Ascending aorta (tissue), 2 donors: ENCODE data around the gene LRRC53. TPM values are rescaled to one million over a fixed set of nuclear protein-coding genes. Genes with fewer than 3 reads are reported as not detected.

Experiments used
- DNase-seq, 2 donors: peaks; one replicate each; pipeline ENCODE4 v3.0.0-alpha.2; 2019; ENCODE audit warnings: low spot score in 2 of 2
- H3K27ac ChIP-seq, 2 donors: fragments of 200-600 bp; sonication (generic); one replicate each; pipeline ENCODE4 v1.5.1; 2016 to 2017; ENCODE audit warnings: mild to moderate bottlenecking in 1 of 2
- H3K27me3 ChIP-seq: fragments of 200-600 bp; sonication (generic); one replicate; pipeline ENCODE4 v1.5.1; 2017
- H3K36me3 ChIP-seq, 2 donors: fragments of 200-600 bp; sonication (generic); one replicate each; pipeline ENCODE4 v1.5.1; 2016
- H3K4me1 ChIP-seq, 2 donors: fragments of 200-600 bp; sonication (generic); one replicate each; pipeline ENCODE4 v1.5.1; 2016 to 2017; ENCODE audit warnings: mild to moderate bottlenecking in 1 of 2
- H3K4me3 ChIP-seq, 2 donors: fragments of 200-600 bp; sonication (generic); one replicate each; pipeline ENCODE4 v1.5.1; 2016 to 2017; ENCODE audit warnings: mild to moderate bottlenecking in 1 of 2
- H3K9me3 ChIP-seq, 2 donors: fragments of 200-600 bp; sonication (generic); one replicate each; pipeline ENCODE4 v1.5.1; 2016
- CTCF ChIP-seq, 3 experiments: fragments of 200-600 bp in 2 of 3; fragments of 450-650 bp in 1 of 3; sonication (generic) in 2 of 3; IDR thresholded peaks; one replicate each; pipeline ENCODE4 v1.5.1; 2016 to 2019; ENCODE audit warnings: antibody characterized with exemption in 3 of 3, mild to moderate bottlenecking in 1 of 3, moderate library complexity in 1 of 3
- intact Hi-C: fragments of 100-400 bp; cut with DNase I; formaldehyde crosslinking; loops from one replicate; pipeline ENCODE4 v1.15.1; 2023
- total RNA-seq: library from RNA; depleted of rRNA; stranded (reverse); fragments of >200 nt; gene quantifications from one replicate; pipeline ENCODE4 v1.1.0, GENCODE V29; 2016

Gene LRRC53
- total RNA-seq, 1 donor from 2014 or later = not detected

- Histone ChIP-seq H3K4me1 (no peaks in the 10 kb centered on the region), H3K4me3 (no peak overlapping the region), H3K9me3 (no peaks in the 10 kb centered on the region), H3K36me3 (no peaks in the 10 kb centered on the region), H3K27ac (no peak overlapping the region), H3K27me3 (no peaks in the 10 kb centered on the region)
- DNase-seq = no peak
- intact Hi-C loops = no loop called here
- no peak for TF ChIP-seq CTCF (IDR thresholded peaks at IDR 0.05)
Measured at GRCh38 chr1:74453277-74453676, 59.1 kb downstream of the LRRC53 start.

- H3K27ac ChIP-seq = no peak overlapping the region
- no peaks in the 10 kb centered on the region for H3K27me3 ChIP-seq
- TF ChIP-seq CTCF (IDR thresholded peaks at IDR 0.05) = no peak
- no peaks in the 10 kb centered on the region for H3K9me3 ChIP-seq
- intact Hi-C loops = no loop called here
- H3K4me3 ChIP-seq = no peak overlapping the region
- DNase-seq = no peak
- H3K36me3 ChIP-seq = no peaks in the 10 kb centered on the region
- H3K4me1 ChIP-seq = no peaks in the 10 kb centered on the region
Measured at GRCh38 chr1:74452035-74452434, 60.4 kb downstream of the LRRC53 start.

GRCh38 chr1:74437035-74437434, 75.4 kb downstream of the LRRC53 start:
- DNase-seq = no peak
- no peak overlapping the region for H3K27ac ChIP-seq
- H3K4me1 ChIP-seq = no peaks in the 10 kb centered on the region
- H3K4me3 ChIP-seq = no peak overlapping the region
- intact Hi-C loops = loop anchor here (10.0 kb wide), 1 partner anchor 1752 kb away; no protein-coding TSS in a partner anchor
- no peaks in the 10 kb centered on the region for H3K9me3 ChIP-seq
- no peak for TF ChIP-seq CTCF (IDR thresholded peaks at IDR 0.05)
- no peaks in the 10 kb centered on the region for H3K27me3 ChIP-seq
- no peaks in the 10 kb centered on the region for H3K36me3 ChIP-seq

- Histone ChIP-seq H3K27ac (no peak overlapping the region), H3K9me3 (no peaks in the 10 kb centered on the region), H3K4me3 (no peak overlapping the region), H3K27me3 (no peaks in the 10 kb centered on the region), H3K36me3 (no peaks in the 10 kb centered on the region), H3K4me1 (no peaks in the 10 kb centered on the region)
- intact Hi-C loops = loop anchor here (10.0 kb wide), 1 partner anchor 1751 kb away; no protein-coding TSS in a partner anchor
- no peak for TF ChIP-seq CTCF (IDR thresholded peaks at IDR 0.05)
- DNase-seq = no peak
Measured at GRCh38 chr1:74436078-74436477, 76.3 kb downstream of the LRRC53 start.

- no peak overlapping the region for H3K4me3 ChIP-seq
- no peaks in the 10 kb centered on the region for H3K36me3 ChIP-seq
- H3K27ac ChIP-seq = no peak overlapping the region
- H3K9me3 ChIP-seq = no peaks in the 10 kb centered on the region
- H3K27me3 ChIP-seq = no peaks in the 10 kb centered on the region
- no peaks in the 10 kb centered on the region for H3K4me1 ChIP-seq
- no peak for DNase-seq
- intact Hi-C loops = loop anchor here (10.0 kb wide), 1 partner anchor 1750 kb away; no protein-coding TSS in a partner anchor
- TF ChIP-seq CTCF (IDR thresholded peaks at IDR 0.05) = no peak
Measured at GRCh38 chr1:74434321-74434720, 78.1 kb downstream of the LRRC53 start.

GRCh38 chr1:74432325-74432724, 80.1 kb downstream of the LRRC53 start:
- Histone ChIP-seq H3K27me3 (no peaks in the 10 kb centered on the region), H3K4me3 (no peak overlapping the region), H3K9me3 (no peaks in the 10 kb centered on the region), H3K27ac (no peak overlapping the region), H3K4me1 (no peaks in the 10 kb centered on the region), H3K36me3 (no peaks in the 10 kb centered on the region)
- DNase-seq = no peak
- TF ChIP-seq CTCF (IDR thresholded peaks at IDR 0.05) = no peak
- intact Hi-C loops = loop anchor here (10.0 kb wide), 1 partner anchor 1748 kb away; no protein-coding TSS in a partner anchor
